ENCODE data around the gene NEK10.

NEK10 gene

DNA sequence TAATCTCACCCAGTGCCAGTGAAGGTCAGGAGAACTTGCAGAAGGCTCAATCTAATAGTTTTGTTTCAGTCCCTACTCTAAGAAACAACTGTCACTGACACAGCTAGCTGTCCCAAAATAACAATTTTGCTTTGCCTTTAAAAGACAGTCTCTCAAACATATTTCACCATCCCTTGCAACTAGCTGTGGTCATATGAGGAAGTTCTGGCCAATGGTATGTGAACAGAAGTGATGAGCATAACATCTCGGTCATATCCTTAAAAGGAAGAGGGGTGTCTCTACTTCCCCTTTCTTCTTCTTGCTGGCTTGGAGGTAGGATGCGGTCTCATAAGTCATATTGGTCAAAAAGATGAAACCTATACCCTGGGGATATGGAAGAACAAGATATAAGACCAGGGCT is 198.1 kb downstream of the NEK10 start:
- no peak for DNase-seq (ENCODE audit: low read depth in 2 of 2)

- peak; percentile 92 to 94 for DNase-seq (ENCODE audit: low read depth in 2 of 2)
These were observed 202.3 kb downstream of the NEK10 start for GRCh38 chr3:27166888-27167287.

- peak; percentile 75 to 76 for DNase-seq (ENCODE audit: low read depth in 2 of 2)
These were observed 203.9 kb downstream of the NEK10 start for GRCh38 chr3:27165321-27165721.

DNA sequence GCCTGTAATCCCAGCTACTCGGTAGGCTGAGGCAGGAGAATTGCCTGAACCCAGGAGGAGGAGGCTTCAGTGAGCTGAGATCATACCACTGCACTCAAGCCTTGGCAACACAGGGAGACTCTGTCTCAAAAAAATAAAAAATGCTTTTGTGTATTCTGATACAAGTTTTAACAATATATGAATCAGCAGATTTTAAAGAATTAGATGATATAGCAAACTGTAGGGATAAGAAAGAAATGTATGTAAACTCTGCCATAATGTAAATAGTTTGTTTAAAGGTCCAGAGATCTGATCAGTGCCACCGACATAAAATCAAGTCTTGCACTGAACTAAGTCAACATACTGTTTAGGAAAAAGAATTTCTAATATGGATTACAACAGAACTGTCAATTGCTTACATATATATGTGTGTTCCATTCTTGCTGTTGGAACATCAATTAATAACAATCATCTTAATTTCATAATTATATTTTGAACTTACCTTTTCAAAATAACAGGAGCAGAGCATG is 208.3 kb downstream of the NEK10 start:
- no peak for DNase-seq (ENCODE audit: low read depth in 2 of 2)

GRCh38 chr3:27160146-27160545 is 209.0 kb downstream of the NEK10 start:
- no peak for DNase-seq (ENCODE audit: low read depth in 2 of 2)

DNA sequence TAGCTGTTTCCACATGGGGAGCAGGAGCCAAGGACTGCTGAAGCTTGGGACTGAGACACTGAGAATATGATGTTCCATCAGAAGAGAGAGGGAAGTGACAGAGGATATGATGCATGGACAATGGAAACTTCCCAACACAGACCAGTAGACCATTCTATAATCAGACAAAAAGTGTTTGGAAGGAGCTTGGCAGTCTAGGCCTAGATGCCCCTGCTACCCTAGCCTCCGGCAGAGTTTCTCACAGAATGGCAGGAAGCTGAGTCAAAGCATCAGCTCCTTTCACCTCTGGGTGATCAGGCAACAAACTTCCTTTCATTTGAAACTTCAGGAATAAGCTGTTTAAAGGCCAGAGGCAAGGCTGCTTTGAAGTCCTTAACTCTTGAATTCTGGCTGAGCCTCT is 222.0 kb downstream of the NEK10 start:
- DNase-seq (ENCODE audit: low read depth in 2 of 2): no peak

DNA sequence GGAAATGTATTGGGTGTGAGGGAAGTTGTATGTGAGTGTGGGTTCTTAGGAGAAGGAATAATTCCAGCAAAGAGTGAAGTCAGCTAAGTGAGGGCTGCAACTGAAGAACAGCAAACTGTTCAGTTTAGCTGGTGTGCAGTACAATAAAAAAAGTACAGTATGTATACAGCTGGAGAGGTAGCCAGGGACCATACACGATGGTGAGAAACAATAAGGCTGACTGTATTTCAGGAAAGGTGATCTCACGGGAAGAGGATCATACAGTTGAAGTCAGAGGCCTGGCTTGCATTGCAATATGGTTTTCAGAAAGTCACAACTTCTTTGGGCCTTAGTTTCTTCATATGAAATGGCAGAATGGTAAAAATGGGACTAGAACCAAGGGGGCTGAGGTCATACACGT is 222.4 kb downstream of the NEK10 start:
- DNase-seq (ENCODE audit: low read depth in 2 of 2): no peak

DNA sequence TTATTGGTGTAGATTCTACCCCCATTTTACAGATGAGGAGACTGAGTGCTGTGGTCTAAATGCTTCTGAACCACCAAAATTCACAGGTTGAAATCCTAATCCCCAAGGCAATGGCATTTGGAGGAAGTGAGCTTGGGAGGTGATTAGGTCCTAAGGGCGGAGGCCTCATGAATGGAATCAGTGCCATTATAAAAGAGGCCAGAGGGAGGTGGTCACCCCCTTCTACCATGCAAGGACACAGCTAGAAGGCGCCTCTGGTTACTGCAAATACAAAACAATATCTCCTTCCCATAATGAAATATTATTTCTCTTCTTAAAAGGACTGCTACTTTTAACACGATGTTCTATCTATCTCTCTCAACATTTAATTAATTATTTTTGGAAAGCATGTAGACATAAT is 223.5 kb downstream of the NEK10 start:
- DNase-seq (ENCODE audit: low read depth in 2 of 2): no peak

DNA sequence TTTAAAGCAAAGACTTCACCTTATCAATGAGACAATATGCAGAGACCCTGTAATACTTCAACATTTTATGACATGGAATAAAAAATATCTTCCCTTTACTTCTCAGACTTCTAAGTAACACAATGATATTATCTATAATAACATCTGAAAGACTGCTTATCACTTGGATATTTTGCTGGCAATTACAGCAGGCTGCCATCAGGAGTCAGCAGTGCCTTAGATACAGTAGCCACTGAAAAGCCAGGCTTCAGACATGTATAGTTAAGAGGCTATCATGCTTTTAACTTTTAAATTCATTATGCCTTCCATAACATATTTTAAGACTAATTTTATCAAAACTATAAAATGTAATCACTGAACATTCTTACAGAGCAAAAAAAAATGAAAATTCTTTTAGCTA is 227.5 kb downstream of the NEK10 start:
- DNase-seq (ENCODE audit: low read depth in 2 of 2): no peak

GRCh38 chr3:27138562-27138961 is 230.6 kb downstream of the NEK10 start:
- DNase-seq (ENCODE audit: low read depth in 2 of 2): no peak

GRCh38 chr3:27138005-27138404 is 231.2 kb downstream of the NEK10 start:
- no peak for DNase-seq (ENCODE audit: low read depth in 2 of 2)

DNA sequence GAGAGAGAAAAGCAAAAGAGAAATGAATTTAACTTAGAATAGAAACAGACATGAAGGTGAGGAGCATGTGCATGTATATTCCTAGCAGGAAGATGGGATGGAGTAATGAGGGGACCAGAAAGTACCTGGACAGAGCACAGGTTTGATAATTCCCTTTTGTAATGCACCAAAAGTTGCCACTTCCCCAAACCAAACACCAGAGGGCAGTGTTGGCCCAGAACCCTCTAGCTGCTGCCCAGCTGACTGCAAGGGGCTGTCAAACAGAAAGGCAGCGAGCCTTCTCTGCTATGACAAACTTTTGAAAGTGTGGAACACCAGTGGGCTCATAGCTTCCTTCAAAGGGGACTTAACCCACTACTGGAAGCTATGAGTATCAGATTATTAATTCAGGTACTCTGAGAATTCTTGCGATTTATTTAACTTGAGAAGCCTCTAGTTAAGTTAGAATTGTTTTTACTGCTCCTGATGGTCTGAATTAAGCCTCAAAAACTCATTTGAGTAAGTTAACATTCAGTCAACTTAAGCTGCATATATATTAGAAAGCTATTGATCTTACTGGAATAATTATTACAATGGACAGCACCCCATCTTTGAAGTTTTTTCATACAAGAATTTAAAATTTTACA is 234.9 kb downstream of the NEK10 start:
- peak; percentile 13 for DNase-seq (ENCODE audit: low read depth in 2 of 2)

DNA sequence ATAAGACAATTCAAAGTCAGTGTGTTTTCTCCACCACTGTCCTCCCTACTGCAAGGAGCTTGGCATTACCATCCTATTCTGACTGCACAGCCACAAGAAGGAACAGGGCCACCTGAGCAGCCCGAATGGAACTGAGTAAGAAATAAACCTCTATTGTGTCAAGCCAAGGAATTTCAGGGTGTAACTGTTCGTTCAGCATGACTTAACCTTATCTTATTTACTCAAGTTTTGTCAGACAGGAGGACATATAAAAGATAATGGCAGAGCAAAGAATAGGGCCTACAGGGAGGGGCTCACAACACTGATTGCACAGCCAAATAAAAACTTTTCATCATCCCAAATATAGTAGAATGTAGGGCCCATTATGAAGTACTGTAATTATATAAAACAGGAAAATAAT is 236.1 kb downstream of the NEK10 start:
- no peak for DNase-seq (ENCODE audit: low read depth in 2 of 2)

DNA sequence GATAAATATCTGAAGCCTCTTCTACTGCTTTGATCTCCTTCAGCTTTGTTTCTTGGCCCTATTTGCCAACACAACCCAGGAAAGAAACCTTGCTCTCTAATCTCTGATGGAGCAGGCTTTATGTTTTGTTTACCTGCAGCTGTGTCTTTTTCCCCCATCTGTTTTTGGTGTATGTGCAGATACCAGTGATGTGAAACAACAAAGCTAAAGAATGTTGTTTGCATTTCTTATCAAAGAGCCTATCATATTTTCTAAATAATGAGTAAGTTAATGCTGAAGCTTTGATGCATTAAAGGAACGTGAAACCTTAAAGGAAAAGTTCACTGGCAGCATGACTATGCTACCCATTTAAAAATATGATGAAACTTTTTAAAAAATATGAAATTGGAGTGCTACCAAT is 238.4 kb downstream of the NEK10 start:
- DNase-seq (ENCODE audit: low read depth in 2 of 2): no peak

DNA sequence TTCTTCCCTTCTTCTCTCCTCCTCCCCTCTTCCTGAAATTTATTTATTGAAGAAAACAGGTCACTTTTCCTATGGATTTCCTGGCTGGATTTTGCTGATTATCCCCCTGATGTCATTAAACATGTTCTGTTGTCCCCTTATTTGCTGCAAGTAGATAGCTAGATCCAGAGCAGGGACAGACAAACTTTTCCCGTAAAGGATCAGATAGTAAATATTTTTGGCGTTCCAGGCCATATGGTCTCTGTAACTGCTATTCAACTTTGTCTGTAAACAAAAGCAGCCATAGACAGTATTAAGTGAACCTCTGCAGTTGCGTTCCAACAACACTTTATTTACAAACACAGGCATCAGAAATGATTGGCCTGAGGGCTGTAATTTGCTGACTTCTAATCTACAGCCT is 241.3 kb downstream of the NEK10 start:
- no peak for DNase-seq (ENCODE audit: low read depth in 2 of 2)

GRCh38 chr3:27127195-27127594 is 242.0 kb downstream of the NEK10 start:
- no peak for DNase-seq (ENCODE audit: low read depth in 2 of 2)

DNA sequence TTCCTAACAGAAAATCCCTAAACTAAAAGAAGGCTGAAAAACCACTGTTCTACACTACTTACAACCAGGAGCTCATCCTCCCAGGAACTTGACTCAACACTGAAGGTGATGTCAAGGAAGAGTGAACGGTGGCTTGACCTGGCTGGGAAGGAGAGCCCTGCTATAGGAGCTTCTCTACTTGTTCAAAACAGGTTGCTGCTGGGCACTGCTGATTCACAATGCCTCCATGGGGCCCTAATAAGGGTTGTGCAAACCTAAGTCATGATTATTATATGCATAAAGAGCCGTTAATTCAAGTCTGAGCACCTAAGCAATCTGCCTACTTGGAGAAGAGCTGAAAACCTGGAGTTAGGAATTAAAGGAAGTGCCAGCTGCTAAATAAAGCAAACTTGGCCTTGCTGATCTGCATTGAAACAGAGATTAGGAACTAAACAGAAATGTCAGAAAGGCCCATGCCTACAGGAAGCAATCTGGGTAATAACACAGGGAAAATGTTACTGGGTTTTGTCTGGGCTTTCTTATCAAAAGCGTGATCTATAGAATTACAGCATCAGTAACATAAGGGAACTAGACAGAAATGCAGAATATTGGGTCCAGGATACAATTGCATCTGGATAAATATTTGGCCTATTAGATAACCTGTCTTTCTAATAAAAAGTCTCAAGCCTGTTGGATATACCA is 243.2 kb downstream of the NEK10 start:
- no peak for DNase-seq (ENCODE audit: low read depth in 2 of 2)

DNA sequence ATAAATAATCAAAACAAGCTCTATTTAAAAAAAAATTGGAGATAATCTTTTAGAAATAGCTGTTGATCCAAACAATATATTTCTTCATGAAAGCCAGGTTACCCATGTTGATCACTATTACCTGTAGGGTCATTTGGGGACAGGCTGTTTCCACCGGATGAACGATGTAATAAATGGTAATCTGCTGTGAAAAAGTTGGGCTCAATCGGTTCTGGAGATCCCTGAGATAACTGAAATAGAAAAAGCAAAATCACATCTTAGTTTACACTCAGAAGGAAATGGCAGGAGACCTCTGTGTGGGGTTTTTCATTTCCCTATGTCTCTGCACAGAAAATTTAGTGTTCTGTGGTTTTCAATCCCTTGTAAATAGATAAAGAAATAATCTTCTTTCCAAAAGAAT is 249.5 kb downstream of the NEK10 start:
- DNase-seq (ENCODE audit: low read depth in 2 of 2): no peak

- DNase-seq (ENCODE audit: low read depth in 2 of 2): no peak
These were observed 253.8 kb downstream of the NEK10 start for GRCh38 chr3:27115352-27115751.

- no peak for DNase-seq (ENCODE audit: low read depth in 2 of 2)
These were observed 254.5 kb downstream of the NEK10 start for GRCh38 chr3:27114684-27115083.

GRCh38 chr3:27114129-27114528 is 255.1 kb downstream of the NEK10 start:
- no peak for DNase-seq (ENCODE audit: low read depth in 2 of 2)

DNA sequence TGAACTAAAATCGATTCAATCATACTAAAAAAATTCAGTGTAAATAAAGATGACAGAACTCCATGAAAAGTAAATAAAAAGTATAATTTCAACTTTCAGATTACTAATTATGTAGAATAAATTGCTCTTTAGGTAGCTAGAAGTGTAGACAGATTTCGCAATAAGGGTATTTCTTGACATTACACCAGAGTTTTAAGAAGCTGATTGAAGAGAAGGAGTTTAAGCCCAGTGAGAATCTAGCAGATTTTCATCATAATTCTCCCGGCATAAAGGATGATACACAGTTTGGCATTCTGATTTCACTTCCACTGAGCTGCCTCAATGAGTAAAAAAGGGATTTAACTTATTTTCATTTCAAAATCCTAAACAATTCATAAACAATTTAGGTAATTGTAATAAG is 259.2 kb downstream of the NEK10 start:
- no peak for DNase-seq (ENCODE audit: low read depth in 2 of 2)

DNA sequence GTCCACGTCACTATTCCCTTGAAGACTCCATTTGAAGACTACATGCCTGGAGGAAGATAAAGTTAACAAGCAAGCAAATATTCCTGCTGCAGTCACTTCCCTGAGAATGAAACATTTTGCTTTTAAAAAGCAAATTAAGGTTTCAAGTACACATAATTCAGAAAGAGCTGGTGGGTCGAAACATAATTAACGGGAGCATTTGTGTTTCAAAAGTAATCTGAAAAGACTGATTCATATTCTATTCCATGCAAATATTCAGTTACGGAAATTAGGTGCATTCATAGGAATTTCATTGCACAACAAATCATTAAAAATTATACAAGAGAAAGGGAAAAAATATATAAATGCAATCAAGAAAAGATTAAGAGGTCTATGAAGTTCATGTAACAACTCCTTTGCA is 260.9 kb downstream of the NEK10 start:
- DNase-seq (ENCODE audit: low read depth in 2 of 2): no peak

GRCh38 chr3:27105904-27106303 is 263.3 kb downstream of the NEK10 start:
- DNase-seq (ENCODE audit: low read depth in 2 of 2): no peak
